GM18951 (cell line): Measurements from ENCODE around the gene SNX27.

ENCODE experiments used
- POLR2A ChIP-seq: IDR thresholded peaks from 4 replicates; pipeline ENCODE4 v1.6.1; 2011; ENCODE audit warnings: mild to moderate bottlenecking; ENCODE audit not compliant: insufficient read length, insufficient read depth; ENCODE audit errors: extremely low read depth
- in situ Hi-C: fragments of 300-500 bp; cut with MboI; formaldehyde crosslinking; loops from one replicate; pipeline ENCODE4 v1.12.0; 2022; ENCODE audit warnings: low sequenced_read_pairs, mixed read lengths, inconsistent platforms; ENCODE audit not compliant: unreplicated experiment

The SNX27 gene

DNA sequence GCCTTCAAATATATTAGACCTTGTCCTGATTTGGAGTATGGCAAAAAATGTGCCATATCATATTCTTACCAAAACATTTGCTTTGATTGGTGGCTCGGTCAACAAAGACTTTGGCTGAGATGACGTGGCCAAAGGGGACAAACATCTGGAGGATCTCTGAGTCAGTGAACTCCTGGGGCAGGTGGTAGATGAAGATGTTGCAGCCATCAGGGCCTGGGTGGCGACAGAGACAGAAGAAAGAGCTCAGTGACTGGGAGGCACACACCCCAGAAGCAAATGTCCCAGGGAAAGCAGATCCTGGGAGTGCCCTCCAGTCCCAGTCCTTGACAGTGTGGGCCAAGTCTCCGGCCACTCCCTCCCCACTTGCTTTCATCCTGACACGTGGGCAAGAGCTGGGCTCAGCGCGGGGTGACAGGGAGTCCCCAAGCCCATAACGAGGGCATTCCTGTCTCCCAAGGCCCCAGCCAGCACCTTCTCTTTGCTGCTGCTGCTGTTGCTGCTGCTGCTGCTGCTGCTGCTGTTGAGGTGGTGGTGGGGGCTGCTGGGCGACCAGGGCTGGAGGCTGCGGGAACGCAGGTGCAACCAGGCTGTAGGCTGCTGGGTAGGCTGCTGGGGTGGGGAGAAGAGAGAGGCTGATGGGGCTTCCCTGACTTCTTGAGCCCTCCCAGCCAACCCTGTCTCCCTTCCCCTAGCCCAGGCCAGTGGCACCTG is 94.1 kb downstream of the SNX27 start:
- in situ Hi-C loops = no loop called here

GRCh38 chr1:151706464-151707415 is 94.9 kb downstream of the SNX27 start:
- TF ChIP-seq POLR2A = no peak
- in situ Hi-C loops = no loop called here

More for the DNA sequence above, 94.1 kb downstream of the SNX27 start:
- TF ChIP-seq POLR2A = no peak

GRCh38 chr1:151707541-151708065 is 95.8 kb downstream of the SNX27 start:
- in situ Hi-C loops = no loop called here

GRCh38 chr1:151708891-151709290 is 97.0 kb downstream of the SNX27 start:
- in situ Hi-C loops = no loop called here

More at GRCh38 chr1:151707541-151708065, 95.8 kb downstream of the SNX27 start:
- TF ChIP-seq POLR2A = no peak

DNA sequence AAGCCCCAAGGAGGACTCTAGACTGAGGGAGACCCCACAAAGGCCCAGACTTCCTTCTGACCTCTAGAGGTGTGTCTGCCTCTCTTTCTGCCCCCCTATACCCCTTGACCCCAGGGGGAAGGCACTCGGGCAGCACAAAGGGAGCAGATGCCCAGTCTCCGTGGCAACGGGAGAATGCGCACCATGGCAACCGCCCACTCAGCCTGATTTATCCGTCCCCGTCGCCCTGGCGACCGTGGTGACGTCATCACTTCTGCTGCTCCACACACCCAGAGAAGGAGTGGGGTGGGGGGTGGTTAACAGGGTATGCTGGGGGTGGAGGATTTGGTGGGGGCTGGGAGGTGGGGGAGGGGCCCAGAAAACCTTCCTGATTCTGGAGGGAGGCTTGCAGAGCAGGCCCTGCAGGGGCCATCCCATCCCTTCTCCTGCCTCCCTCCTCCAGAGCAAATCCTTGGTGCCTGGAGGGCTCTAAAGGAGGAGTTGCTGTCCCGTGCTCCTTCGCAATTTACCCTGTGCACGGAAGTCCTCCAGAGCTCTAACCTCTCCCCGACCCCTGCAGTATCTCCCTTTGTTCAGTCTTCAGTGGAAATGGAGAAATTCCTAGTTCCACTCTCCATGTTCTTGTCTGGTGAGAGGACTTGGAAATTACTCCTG is 98.5 kb downstream of the SNX27 start:
- in situ Hi-C loops = no loop called here
- TF ChIP-seq POLR2A = no peak

More at GRCh38 chr1:151708891-151709290, 97.0 kb downstream of the SNX27 start:
- no peak for TF ChIP-seq POLR2A

DNA sequence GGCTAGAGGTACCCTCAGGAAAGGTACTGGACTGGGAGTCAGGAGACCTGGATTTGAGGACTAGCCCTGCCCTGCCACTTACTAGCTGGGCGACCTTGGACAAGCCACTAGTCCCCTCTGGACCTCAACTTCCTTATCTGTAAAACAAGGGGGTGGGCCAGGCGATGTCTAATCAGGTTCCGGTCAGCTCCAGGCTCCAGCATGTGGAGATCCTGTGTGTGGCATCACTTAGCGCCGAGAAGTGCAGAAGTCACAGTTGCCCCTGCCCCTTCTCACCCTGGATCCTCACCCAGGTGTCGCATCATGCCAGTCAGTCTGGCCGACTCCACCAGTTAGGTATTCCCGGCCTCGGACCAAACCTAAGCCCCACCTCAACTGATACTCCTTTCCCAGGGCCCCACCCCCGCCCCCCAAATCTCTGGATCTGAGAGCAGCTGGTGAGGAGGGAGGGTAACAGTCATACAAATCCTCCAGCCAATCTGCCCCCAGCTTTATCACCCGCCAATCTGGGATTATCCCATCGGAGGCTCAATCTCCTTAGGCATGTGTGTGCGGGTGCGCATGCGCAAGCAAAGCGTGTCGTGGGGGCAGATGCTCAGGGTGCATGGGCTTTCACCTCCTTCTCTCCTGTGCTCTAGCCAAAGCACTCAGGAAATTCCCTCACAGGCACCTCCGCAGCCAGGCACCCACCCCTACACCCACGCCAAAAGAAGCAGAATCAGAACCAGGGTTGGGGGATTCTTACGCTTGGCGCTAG is 99.4 kb downstream of the SNX27 start:
- in situ Hi-C loops = no loop called here
- no peak for TF ChIP-seq POLR2A

DNA sequence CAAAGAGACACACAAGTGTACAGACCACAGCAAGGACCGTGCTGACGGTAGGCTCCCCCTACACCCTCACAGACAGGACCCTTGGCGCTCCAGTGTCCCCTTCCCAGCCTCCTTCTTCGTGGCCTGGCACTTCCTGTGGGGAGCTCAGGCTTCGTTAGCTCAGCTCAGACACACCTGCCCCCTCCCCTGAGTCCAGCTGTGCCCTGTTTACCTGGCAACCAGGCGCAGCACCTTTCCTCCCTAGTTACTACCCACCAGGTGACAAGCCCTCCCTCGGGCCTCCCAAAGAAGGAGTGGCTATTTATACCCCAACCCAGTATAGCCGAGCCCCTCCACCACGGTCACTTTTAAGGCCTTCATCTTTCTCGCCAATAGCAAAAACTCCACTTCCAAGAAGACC is 100.1 kb downstream of the SNX27 start:
- TF ChIP-seq POLR2A = no peak
- in situ Hi-C loops = no loop called here

GRCh38 chr1:151713044-151713443 is 101.2 kb downstream of the SNX27 start:
- in situ Hi-C loops = no loop called here
- TF ChIP-seq POLR2A = no peak

DNA sequence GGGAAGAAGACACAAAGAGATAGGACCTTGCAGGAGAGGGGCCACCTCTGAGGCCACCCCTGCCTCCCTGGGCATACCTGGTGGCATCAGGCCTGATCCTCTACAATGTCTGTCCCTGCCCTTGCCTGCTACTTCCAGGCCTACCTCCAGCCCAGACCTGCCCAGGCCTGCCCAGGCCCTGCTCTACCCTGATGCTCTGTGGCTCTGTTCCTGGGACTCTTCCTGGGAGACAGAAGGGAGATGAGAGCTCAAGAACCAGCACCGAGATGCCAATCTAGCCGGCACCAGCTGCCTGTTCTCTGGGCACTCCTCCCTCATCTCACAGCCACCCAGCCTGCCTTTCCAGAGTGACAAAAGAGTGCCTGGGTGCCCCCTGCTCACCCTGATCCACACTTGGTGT is 102.0 kb downstream of the SNX27 start:
- in situ Hi-C loops = no loop called here
- TF ChIP-seq POLR2A = no peak

DNA sequence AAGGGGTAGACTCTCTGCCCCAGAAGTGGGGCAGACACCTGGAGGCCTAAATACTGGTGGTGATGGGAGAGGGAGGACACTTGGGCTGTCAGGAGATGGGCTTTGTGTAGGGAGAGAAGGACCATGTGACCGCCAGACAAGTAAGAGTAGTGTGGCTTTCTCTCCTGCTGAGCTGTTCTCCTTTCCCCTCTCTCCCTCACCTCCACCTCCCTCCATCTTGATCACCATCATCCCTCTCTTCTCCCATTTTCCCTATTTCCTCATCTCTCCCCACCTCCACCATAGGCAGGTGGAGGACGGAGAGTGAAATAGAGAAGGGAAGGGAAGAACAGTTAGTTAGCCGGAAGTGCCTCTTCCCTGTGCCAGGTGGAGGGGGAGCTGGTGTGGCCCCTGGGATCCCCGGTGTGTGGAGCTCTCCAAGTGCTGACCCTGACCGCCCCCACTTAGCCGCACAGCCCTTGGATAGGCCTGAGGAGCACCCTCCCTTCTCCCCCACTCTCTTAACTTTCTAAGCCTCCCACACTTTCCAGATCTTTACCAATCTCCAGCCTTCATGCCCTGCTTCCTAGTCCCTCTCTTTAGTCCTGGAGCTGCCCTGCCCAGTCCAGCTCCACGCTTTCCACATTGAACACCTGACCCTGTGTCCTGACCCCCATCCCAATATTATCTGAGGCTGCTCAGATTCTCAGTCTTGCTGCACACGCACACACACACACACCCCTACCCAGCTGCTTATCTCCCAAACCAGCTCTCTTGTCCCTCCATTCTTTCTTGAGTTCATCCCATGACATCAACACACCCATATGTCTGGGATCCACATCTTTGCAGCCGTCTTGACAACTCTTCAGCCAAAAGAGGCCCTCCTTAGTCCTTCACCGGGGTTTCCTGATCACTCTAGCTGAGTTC is 103.2 kb downstream of the SNX27 start:
- no peak for TF ChIP-seq POLR2A
- in situ Hi-C loops = no loop called here

DNA sequence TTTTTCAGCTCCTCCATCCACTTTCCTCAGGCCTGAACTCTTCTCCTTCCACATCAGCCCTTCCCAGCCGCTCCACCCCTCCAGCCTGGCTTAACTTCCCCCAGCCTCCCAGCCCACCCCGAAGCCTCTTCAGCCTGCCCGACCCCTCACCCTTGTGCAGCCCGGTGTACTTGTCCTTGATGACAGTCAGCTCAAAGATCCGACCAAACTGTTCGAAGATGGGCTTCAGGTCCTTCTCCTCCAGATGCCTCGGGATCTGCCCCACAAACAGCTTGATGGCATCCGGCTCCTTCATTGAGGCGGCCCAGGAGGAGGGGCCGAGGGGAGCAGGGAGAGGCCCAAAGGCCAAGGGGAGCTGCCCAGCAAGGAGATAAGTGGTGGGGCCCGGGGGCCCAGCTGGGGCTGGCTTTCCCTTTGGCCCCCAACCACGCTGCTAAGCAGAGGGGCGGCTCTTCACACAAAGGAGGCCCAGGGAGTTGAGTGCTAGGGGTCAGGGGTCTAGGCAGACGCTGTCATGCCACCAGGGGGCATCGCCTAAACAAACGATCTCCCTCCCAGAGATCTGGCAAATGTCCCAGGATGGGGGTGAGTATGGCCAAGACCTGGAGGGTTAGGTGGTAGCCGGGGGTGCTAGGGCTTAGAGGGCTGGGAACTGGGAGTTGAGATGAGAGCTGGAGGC is 104.0 kb downstream of the SNX27 start:
- TF ChIP-seq POLR2A = no peak
- in situ Hi-C loops = no loop called here

DNA sequence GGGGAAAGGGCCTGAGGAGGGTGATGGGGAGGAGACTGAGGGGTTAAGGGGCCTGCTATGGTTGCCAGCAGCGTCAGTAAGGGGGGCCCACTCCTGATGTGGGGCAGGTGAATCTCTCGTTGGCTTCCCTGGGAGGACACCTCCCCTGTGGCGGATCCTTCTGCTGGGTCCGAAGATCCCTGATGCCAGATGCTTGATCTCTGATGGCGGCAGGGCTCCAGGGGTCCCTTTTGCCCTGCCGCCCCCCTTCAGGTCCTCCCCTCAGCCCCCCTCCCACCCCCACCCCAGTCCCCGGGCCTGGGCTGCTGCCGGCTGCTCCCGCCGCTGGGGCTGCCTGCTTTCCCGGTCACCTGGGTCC is 104.5 kb downstream of the SNX27 start:
- in situ Hi-C loops = no loop called here
- TF ChIP-seq POLR2A = no peak
